Central memory CD8-positive, alpha-beta T cell (primary cell): ENCODE results near the gene PDIA2.

Experiments used
- ATAC-seq: fragments of 150-1000 bp; cut with Tn5 transposase; replicated peaks from 2 replicates; pipeline ENCODE4 v1.10.0; 2022; ENCODE audit warnings: mild to moderate bottlenecking, moderate FRiP score, moderate number of reproducible peaks; ENCODE audit not compliant: poor library complexity, severe bottlenecking; ENCODE audit errors: extremely low read depth
- DNase-seq, 2 donors: peaks; one replicate each; pipeline ENCODE4 v3.0.0; 2021; ENCODE audit warnings: low spot score in 2 of 2
- H3K27ac Mint-ChIP-seq: one replicate; pipeline ENCODE4 v1.8.0; 2022; ENCODE audit warnings: low read depth, mild to moderate bottlenecking, moderate library complexity, mixed read lengths
- H3K27me3 Mint-ChIP-seq: one replicate; pipeline ENCODE4 v1.8.0; 2022; ENCODE audit warnings: mixed read lengths
- H3K36me3 Mint-ChIP-seq: one replicate; pipeline ENCODE4 v1.8.0; 2022; ENCODE audit warnings: mild to moderate bottlenecking, moderate library complexity, mixed read lengths; ENCODE audit not compliant: insufficient read depth
- H3K4me1 Mint-ChIP-seq: one replicate; pipeline ENCODE4 v1.8.0; 2022; ENCODE audit warnings: mixed read lengths
- H3K4me3 Mint-ChIP-seq: one replicate; pipeline ENCODE4 v1.8.0; 2022; ENCODE audit warnings: mild to moderate bottlenecking, moderate library complexity, mixed read lengths
- H3K9me3 Mint-ChIP-seq: one replicate; pipeline ENCODE4 v1.8.0; 2022; ENCODE audit warnings: mixed read lengths

Gene PDIA2

GRCh38 chr16:278863-279366 is 4.0 kb upstream of the PDIA2 start:
- H3K4me1 Mint-ChIP-seq, result peaks cover 6% of the 10 kb centered on the region
- ATAC-seq (peak; percentile 81), DNase-seq (peak in 1 of 2 donors; percentile 25)
- H3K27ac Mint-ChIP-seq, result no peak overlapping the region
- H3K36me3 Mint-ChIP-seq, result peaks cover 6% of the 10 kb centered on the region
- no peak overlapping the region for H3K4me3 Mint-ChIP-seq
- peaks cover 9% of the 10 kb centered on the region for H3K27me3 Mint-ChIP-seq
- no peaks in the 10 kb centered on the region for H3K9me3 Mint-ChIP-seq

GRCh38 chr16:279531-279930 is 3.4 kb upstream of the PDIA2 start:
- Mint-ChIP-seq H3K36me3 (peaks cover 6% of the 10 kb centered on the region), H3K27ac (no peak overlapping the region), H3K9me3 (no peaks in the 10 kb centered on the region), H3K4me3 (no peak overlapping the region), H3K4me1 (peaks cover 6% of the 10 kb centered on the region), H3K27me3 (peaks cover 9% of the 10 kb centered on the region)
- DNase-seq (no peak), ATAC-seq (no peak)

GRCh38 chr16:280005-280460 is 2.9 kb upstream of the PDIA2 start:
- no peak for DNase-seq
- peaks cover 6% of the 10 kb centered on the region for H3K4me1 Mint-ChIP-seq
- peaks cover 9% of the 10 kb centered on the region for H3K27me3 Mint-ChIP-seq
- peaks cover 6% of the 10 kb centered on the region for H3K36me3 Mint-ChIP-seq
- H3K4me3 Mint-ChIP-seq, result no peak overlapping the region
- no peak overlapping the region for H3K27ac Mint-ChIP-seq
- ATAC-seq, result no peak
- H3K9me3 Mint-ChIP-seq, result no peaks in the 10 kb centered on the region

- DNase-seq (no peak), ATAC-seq (no peak)
- Mint-ChIP-seq H3K4me1 (peaks cover 6% of the 10 kb centered on the region), H3K27ac (no peak within 1 kb of the TSS), H3K4me3 (no peak within 1 kb of the TSS), H3K9me3 (no peaks in the 10 kb centered on the region), H3K36me3 (peaks cover 6% of the 10 kb centered on the region), H3K27me3 (peaks cover 9% of the 10 kb centered on the region)
Observed at GRCh38 chr16:280552-280951, 2.4 kb upstream of the PDIA2 start, which contains the start of gene ARHGDIG. Gene ARHGDIG (plus strand): TSS chr16:280591. CDS start chr16:280681, 90 bp downstream.

- DNase-seq (no peak), ATAC-seq (no peak)
- Mint-ChIP-seq H3K4me3 (no peak overlapping the region), H3K4me1 (peaks cover 6% of the 10 kb centered on the region), H3K27ac (no peak overlapping the region), H3K9me3 (no peaks in the 10 kb centered on the region), H3K36me3 (peaks cover 7% of the 10 kb centered on the region), H3K27me3 (peaks cover 9% of the 10 kb centered on the region)
Observed at GRCh38 chr16:280991-281659, 1.8 kb upstream of the PDIA2 start.

GRCh38 chr16:281660-282255 is 1.2 kb upstream of the PDIA2 start:
- DNase-seq, result no peak
- Mint-ChIP-seq H3K36me3 (peaks cover 7% of the 10 kb centered on the region), H3K9me3 (no peaks in the 10 kb centered on the region), H3K4me3 (no peak overlapping the region), H3K4me1 (peaks cover 6% of the 10 kb centered on the region), H3K27me3 (peaks cover 9% of the 10 kb centered on the region), H3K27ac (no peak overlapping the region)
- ATAC-seq, result no peak

- Mint-ChIP-seq H3K36me3 (peaks cover 5% of the 10 kb centered on the region), H3K9me3 (no peaks in the 10 kb centered on the region), H3K27ac (no peak overlapping the region), H3K4me1 (peaks cover 6% of the 10 kb centered on the region), H3K4me3 (no peak overlapping the region), H3K27me3 (peaks cover 9% of the 10 kb centered on the region)
- DNase-seq, result no peak
- no peak for ATAC-seq
Observed at GRCh38 chr16:282491-282890, 473 bp upstream of the PDIA2 start.

- ATAC-seq (no peak), DNase-seq (no peak)
- no peaks in the 10 kb centered on the region for H3K4me1 Mint-ChIP-seq
- H3K4me3 Mint-ChIP-seq, result no peak overlapping the region
- peaks cover 9% of the 10 kb centered on the region for H3K27me3 Mint-ChIP-seq
- no peaks in the 10 kb centered on the region for H3K9me3 Mint-ChIP-seq
- H3K36me3 Mint-ChIP-seq, result peaks cover 15% of the 10 kb centered on the region
- H3K27ac Mint-ChIP-seq, result no peak overlapping the region
Observed at GRCh38 chr16:284204-285120, 1.5 kb downstream of the PDIA2 start.

GRCh38 chr16:285146-286055 is 2.4 kb downstream of the PDIA2 start:
- no peaks in the 10 kb centered on the region for H3K9me3 Mint-ChIP-seq
- H3K27me3 Mint-ChIP-seq, result peaks cover 9% of the 10 kb centered on the region

GRCh38 chr16:286491-287297 is 3.7 kb downstream of the PDIA2 start:
- Mint-ChIP-seq H3K36me3 (peaks cover 17% of the 10 kb centered on the region), H3K9me3 (no peaks in the 10 kb centered on the region), H3K27ac (no peak overlapping the region), H3K27me3 (peaks cover 3% of the 10 kb centered on the region), H3K4me1 (no peaks in the 10 kb centered on the region), H3K4me3 (no peak overlapping the region)
- ATAC-seq, result no peak
- DNase-seq, result no peak

More at GRCh38 chr16:285146-286055, 2.4 kb downstream of the PDIA2 start:
- ATAC-seq (no peak), DNase-seq (no peak)
- H3K4me1 Mint-ChIP-seq, result no peaks in the 10 kb centered on the region
- no peak overlapping the region for H3K4me3 Mint-ChIP-seq
- H3K36me3 Mint-ChIP-seq, result peaks cover 18% of the 10 kb centered on the region
- H3K27ac Mint-ChIP-seq, result no peak overlapping the region

- H3K27ac Mint-ChIP-seq, result no peak overlapping the region
- H3K4me1 Mint-ChIP-seq, result no peaks in the 10 kb centered on the region
- no peaks in the 10 kb centered on the region for H3K27me3 Mint-ChIP-seq
- H3K4me3 Mint-ChIP-seq, result no peak overlapping the region
- peaks cover 19% of the 10 kb centered on the region for H3K36me3 Mint-ChIP-seq
- no peak for ATAC-seq
- H3K9me3 Mint-ChIP-seq, result no peaks in the 10 kb centered on the region
- no peak for DNase-seq
Observed at GRCh38 chr16:287298-287811, 4.4 kb downstream of the PDIA2 start.
